ENCODE measurements around the gene C4orf36.
"Not testable (repeated sequence)": the region's sequence is repeated elsewhere in the genome, so short reads cannot be mapped to it uniquely, and the experiment has no call there.

The C4orf36 gene

GRCh38 chr4:86917212-86918039 is 25.2 kb upstream of the C4orf36 start:
- in situ Hi-C loops (cut with MboI; ENCODE audit: low sequenced_read_pairs): no loop called here

GRCh38 chr4:86916392-86916791 is 24.2 kb upstream of the C4orf36 start:
- in situ Hi-C loops (cut with MboI; ENCODE audit: low sequenced_read_pairs): no loop called here

GRCh38 chr4:86910820-86911684 is 18.8 kb upstream of the C4orf36 start:
- in situ Hi-C loops (cut with MboI; ENCODE audit: low sequenced_read_pairs): no loop called here

- in situ Hi-C loops (cut with MboI; ENCODE audit: low sequenced_read_pairs): no loop called here
Observed at GRCh38 chr4:86910369-86910768, 18.1 kb upstream of the C4orf36 start.

- in situ Hi-C loops (cut with MboI; ENCODE audit: low sequenced_read_pairs): no loop called here
Observed at GRCh38 chr4:86909546-86910295, 17.5 kb upstream of the C4orf36 start.

GRCh38 chr4:86908251-86908657 is 16.0 kb upstream of the C4orf36 start:
- in situ Hi-C loops (cut with MboI; ENCODE audit: low sequenced_read_pairs): no loop called here

- in situ Hi-C loops (cut with MboI; ENCODE audit: low sequenced_read_pairs): no loop called here
Observed at GRCh38 chr4:86901864-86902263, 9.6 kb upstream of the C4orf36 start.

- in situ Hi-C loops (cut with MboI; ENCODE audit: low sequenced_read_pairs): no loop called here
Observed at GRCh38 chr4:86898562-86898961, 6.3 kb upstream of the C4orf36 start.

- in situ Hi-C loops (cut with MboI; ENCODE audit: low sequenced_read_pairs): no loop called here
Observed at GRCh38 chr4:86896596-86896995, 4.4 kb upstream of the C4orf36 start.

GRCh38 chr4:86895692-86896488 is 3.7 kb upstream of the C4orf36 start:
- in situ Hi-C loops (cut with MboI; ENCODE audit: low sequenced_read_pairs): no loop called here

- in situ Hi-C loops (cut with MboI; ENCODE audit: low sequenced_read_pairs): no loop called here
Observed at GRCh38 chr4:86894455-86894854, 2.2 kb upstream of the C4orf36 start.

- in situ Hi-C loops (cut with MboI; ENCODE audit: low sequenced_read_pairs): no loop called here
Observed at GRCh38 chr4:86893136-86893535, 914 bp upstream of the C4orf36 start.

- in situ Hi-C loops (cut with MboI; ENCODE audit: low sequenced_read_pairs): no loop called here
Observed at GRCh38 chr4:86892636-86892960, 376 bp upstream of the C4orf36 start.

- in situ Hi-C loops (cut with MboI; ENCODE audit: low sequenced_read_pairs): no loop called here
Observed at GRCh38 chr4:86890790-86891189, 1.4 kb downstream of the C4orf36 start.

GRCh38 chr4:86879641-86880040 is 12.6 kb downstream of the C4orf36 start:
- in situ Hi-C loops (cut with MboI; ENCODE audit: low sequenced_read_pairs): no loop called here

- in situ Hi-C loops (cut with MboI; ENCODE audit: low sequenced_read_pairs): no loop called here
Observed at GRCh38 chr4:86878640-86879039, 13.6 kb downstream of the C4orf36 start.

- in situ Hi-C loops (cut with MboI; ENCODE audit: low sequenced_read_pairs): no loop called here
Observed at GRCh38 chr4:86876894-86877685, 15.1 kb downstream of the C4orf36 start.

- in situ Hi-C loops (cut with MboI; ENCODE audit: low sequenced_read_pairs): not testable (repeated sequence)
Observed at GRCh38 chr4:86875436-86875835, 16.8 kb downstream of the C4orf36 start.

GRCh38 chr4:86872135-86872534 is 20.1 kb downstream of the C4orf36 start:
- in situ Hi-C loops (cut with MboI; ENCODE audit: low sequenced_read_pairs): no loop called here
